Right cardiac atrium (tissue), 5 donors: ENCODE results near the gene YPEL1. TPM values are rescaled to one million over a fixed set of nuclear protein-coding genes. Genes with fewer than 3 reads are reported as not detected.
"Not testable (repeated sequence)": the region's sequence is repeated elsewhere in the genome, so short reads cannot be mapped to it uniquely, and the experiment has no call there.

Experiments
- ATAC-seq, 2 donors: fragments of 200-7000 bp; cut with Tn5 transposase; one replicate each; pipeline versions ENCODE4 v1.8.0 to v1.9.1; 2020; ENCODE audit warnings: moderate library complexity in 2 of 2, mild to moderate bottlenecking in 1 of 2
- DNase-seq, 3 donors: peaks; one replicate each; pipeline ENCODE4 v3.0.0-alpha.2; 2020
- H3K27ac ChIP-seq: one replicate; pipeline ENCODE4 v1.5.1; 2013; ENCODE audit warnings: mild to moderate bottlenecking, low read length, control low read depth, moderate library complexity
- H3K27me3 ChIP-seq: one replicate; pipeline ENCODE4 v1.6.1; 2013; ENCODE audit not compliant: control insufficient read depth, insufficient read depth
- H3K4me1 ChIP-seq: one replicate; pipeline ENCODE4 v1.6.1; 2013; ENCODE audit warnings: low read length; ENCODE audit not compliant: control insufficient read depth, insufficient read depth
- H3K4me3 ChIP-seq: one replicate; pipeline ENCODE4 v1.5.1; 2013; ENCODE audit warnings: low read length, control low read depth
- H3K9me3 ChIP-seq: one replicate; pipeline ENCODE4 v1.6.1; 2013; ENCODE audit warnings: low read length; ENCODE audit not compliant: control insufficient read depth
- WGBS: extraction: QIAGEN DNeasy Blood & Tissue Kit; methylation state at CpG from one replicate; pipeline ENCODE4 v1.1.7; 2013; 5-methylcytosine and 5-hydroxymethylcytosine counted together
- intact Hi-C, 4 donors: fragments of 100-400 bp; cut with DNase I; formaldehyde crosslinking; loops; one replicate each; pipeline versions ENCODE4 v1.11.0 to v1.14.0; 2022 to 2023
- polyA plus RNA-seq: library from polyadenylated mRNA; stranded (reverse); fragments of 200-250 nt; gene quantifications from one replicate; pipeline ENCODE4 v1.2.3, GENCODE V29; 2013
- total RNA-seq, 4 donors: library from RNA; stranded (reverse); fragmentation: NEBNext Ultra II Directional; extraction: Animal tissue kit (Norgen Biotek cat#: 25700); gene quantifications; one replicate each; pipeline ENCODE4 v1.2.1, GENCODE V29; 2021
- donor health status: healthy with polysubstance abuse.
- donor health status: DM: no; HTN: yes; CAD: no.
- donor health status: DM: no; HTN: no; CAD: no.
- donor health status: DM: no; HTN: yes; CAD: no; lungs with severe emphysema.
- donor health status: DM: yes; HTN: yes; CAD: no.

YPEL1 gene
- total and polyA plus RNA-seq, 5 donors, result 4.1 to 12.5 (median 5.4) TPM

GRCh38 chr22:21680830-21681565 lies 54.6 kb downstream of the YPEL1 start:
- 92% methylated on average over 21 of the region's 21 CpGs for WGBS
- H3K4me1 ChIP-seq, result no peaks in the 10 kb centered on the region
- intact Hi-C loops, result no loop called here
- H3K4me3 ChIP-seq, result no peak overlapping the region
- no peaks in the 10 kb centered on the region for H3K9me3 ChIP-seq
- H3K27me3 ChIP-seq, result no peaks in the 10 kb centered on the region
- no peak overlapping the region for H3K27ac ChIP-seq
- ATAC-seq (peak in 1 of 2 donors; percentile 19), DNase-seq (peak in 1 of 3 donors; percentile 2)

DNA sequence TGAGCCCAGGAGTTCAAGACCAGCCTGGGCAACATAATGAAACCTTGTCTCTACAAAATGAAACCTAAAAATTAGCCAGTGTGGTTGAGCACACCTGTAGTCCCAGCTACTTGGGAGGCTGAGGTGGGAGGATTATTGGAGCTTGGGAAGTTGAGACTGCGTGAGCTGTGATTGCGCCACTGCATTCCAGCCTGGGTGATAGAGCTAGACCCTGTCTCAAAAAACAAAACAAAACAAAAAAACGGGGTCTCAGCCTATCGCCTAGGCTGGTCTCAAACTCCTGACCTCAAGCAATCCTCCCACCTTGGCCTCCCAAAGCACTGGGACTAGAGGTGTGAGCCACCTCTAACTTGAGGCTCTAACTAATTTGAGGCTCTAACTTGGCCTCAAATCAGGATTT lies 56.2 kb downstream of the YPEL1 start:
- 78% methylated on average over 4 of the region's 4 CpGs for WGBS

DNA sequence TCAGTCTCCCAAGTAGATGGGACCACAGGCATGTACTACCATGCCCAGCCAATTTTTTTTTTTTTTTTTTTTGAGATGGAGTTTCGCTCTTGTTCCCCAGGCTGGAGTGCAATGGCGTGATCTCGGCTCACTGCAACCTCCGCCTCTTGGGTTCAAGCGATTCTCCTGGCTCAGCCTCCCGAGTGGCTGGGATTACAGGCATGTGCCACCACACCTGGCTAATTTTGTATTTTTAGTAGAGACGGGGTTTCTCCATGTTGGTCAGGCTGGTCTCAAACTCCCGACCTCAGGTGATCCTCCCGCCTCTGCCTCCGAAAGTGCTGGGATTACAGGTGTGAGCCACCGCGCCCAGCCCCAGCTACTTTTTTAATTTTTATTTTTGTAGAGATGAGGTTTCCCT lies 56.8 kb downstream of the YPEL1 start:
- H3K27me3 ChIP-seq, ATAC-seq, intact Hi-C loops, H3K27ac ChIP-seq, H3K4me3 ChIP-seq, H3K9me3 ChIP-seq, H3K4me1 ChIP-seq: not testable (repeated sequence)
- WGBS, result 96% methylated on average over 12 of the region's 12 CpGs
- DNase-seq, result peak in 1 of 3 donors; percentile 12

More for the DNA sequence above, 56.2 kb downstream of the YPEL1 start:
- no peaks in the 10 kb centered on the region for H3K9me3 ChIP-seq
- no peak overlapping the region for H3K27ac ChIP-seq
- intact Hi-C loops, result no loop called here
- H3K4me3 ChIP-seq, result no peak overlapping the region
- H3K4me1 ChIP-seq, result no peaks in the 10 kb centered on the region
- no peaks in the 10 kb centered on the region for H3K27me3 ChIP-seq
- ATAC-seq, result no peak
- DNase-seq, result no peak

DNA sequence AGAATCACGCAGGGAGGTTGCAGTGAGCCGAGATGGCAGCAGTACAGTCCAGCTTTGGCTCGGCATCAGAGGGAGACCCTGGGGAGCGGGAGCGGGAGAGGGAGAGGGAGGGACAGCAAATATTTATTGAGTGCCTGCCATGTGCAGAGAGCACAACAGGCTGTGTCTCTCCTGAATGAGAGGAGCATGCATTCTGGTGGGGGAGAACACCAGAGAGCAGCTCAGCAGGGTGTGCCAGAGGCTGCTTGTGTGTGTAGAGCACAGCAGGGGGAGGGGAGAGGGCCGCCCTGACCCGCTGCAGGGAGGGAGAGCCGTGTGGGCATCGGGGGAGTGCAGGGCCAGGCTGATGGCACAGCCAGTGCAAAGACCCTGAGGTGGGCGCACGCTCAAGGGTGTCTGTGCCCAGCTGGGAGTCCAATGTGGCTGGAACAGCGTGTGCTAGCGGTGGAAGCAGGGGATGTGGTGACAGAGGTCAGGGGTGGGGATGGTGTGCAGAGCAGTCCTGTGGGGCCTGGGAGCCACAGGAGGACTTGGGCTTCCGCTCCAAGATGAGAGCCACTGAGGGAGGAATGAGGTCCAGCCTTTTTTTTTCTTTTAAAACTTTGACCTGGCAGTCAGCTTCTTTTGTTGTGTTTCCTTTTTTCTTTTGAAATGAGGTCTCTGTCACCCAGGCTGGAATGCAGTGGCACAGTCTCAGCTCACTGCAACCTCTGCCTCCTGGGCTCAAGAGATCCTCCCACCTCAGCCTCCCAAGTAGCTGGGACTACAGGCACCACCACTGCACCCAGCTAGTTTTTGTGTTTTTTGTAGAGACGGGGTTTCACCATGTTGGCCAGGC lies 57.8 kb downstream of the YPEL1 start:
- WGBS, result 79% methylated on average over 15 of the region's 15 CpGs
- Histone ChIP-seq H3K4me3 (no peak overlapping the region), H3K27ac (no peak overlapping the region), H3K9me3 (no peaks in the 10 kb centered on the region), H3K4me1 (no peaks in the 10 kb centered on the region), H3K27me3 (no peaks in the 10 kb centered on the region)
- intact Hi-C loops, result no loop called here
- peak in 2 of 3 donors; percentile 66 to 76 for DNase-seq
- ATAC-seq, result peak in 1 of 2 donors; percentile 50

DNA sequence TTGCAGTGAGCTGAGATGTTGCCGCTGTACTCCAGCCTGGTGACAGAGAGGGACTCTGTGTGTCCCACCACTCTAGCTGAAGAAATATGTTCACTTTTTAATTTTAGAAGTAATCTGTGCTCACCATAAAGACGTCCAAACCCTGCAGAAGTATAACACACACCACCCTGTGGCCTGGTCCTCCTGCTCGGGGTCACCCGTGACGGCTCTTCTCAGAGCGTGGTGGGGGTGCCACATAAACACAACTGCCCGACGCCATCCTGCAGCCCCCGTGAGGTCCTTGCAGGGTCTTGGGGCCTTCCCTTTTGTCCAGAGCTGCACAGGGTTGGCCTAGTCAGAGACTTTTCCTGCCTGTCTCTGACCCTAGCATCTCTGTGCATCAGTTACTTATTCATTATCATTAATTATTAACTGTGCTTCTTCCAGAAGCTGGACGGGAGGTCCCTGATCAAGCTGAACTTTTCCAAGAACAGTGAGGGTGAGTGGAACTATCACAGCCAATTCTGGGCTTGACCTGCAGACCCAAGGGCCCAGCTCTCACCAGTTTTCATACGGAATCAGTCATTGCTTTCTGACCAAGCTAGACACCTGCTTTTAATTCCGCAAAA lies 60.9 kb downstream of the YPEL1 start:
- ATAC-seq (no peak), DNase-seq (peak in 1 of 3 donors; percentile 21)
- 95% methylated on average over 12 of the region's 12 CpGs for whole genome bisulfite sequencing
- Histone ChIP-seq H3K27me3 (no peaks in the 10 kb centered on the region), H3K4me3 (no peak overlapping the region), H3K4me1 (peaks cover 2% of the 10 kb centered on the region), H3K27ac (no peak overlapping the region), H3K9me3 (no peaks in the 10 kb centered on the region)
- intact Hi-C loops, result no loop called here

DNA sequence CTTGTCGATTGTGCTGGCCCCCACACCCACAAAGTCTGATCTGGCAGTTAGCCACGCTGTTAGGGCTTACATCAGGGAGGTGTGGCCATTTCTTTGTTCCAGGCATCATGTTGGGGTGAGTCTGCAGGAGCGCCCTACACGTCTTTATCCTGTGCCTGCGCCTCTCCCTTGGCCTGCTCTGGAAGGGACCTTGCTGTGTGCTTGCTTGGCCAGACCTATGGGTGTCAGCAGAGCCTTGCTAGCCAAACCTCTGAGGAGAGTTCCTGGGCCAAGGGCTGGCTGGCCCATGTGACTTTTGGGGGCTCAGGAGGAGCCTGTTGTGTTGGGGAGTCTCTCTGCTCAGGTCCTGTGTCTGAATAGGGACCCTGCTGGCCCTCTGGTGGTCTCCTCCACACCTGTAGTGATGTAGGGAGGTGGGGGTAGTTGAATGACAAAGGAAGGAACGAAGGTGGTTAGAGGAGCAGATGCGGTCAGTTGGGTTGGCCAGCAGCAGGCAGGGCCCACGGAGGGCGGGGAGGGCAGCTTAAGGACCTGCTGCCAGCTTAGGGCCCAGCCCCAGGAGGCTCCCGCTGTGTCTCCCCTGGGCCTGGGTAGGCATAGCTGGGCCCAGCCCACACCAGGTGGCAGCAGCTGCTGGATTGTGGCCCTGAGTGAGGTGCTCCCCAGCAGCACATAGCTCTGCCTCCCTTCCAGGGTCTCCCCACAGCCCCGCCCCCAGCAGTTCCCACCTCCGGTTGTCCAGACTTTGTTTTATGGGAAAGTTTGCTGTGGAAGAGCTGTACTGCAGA lies 61.9 kb downstream of the YPEL1 start:
- WGBS, result 91% methylated on average over 12 of the region's 12 CpGs
- Histone ChIP-seq H3K9me3 (no peaks in the 10 kb centered on the region), H3K27me3 (no peaks in the 10 kb centered on the region), H3K27ac (no peak overlapping the region), H3K4me3 (no peak overlapping the region), H3K4me1 (peaks cover 2% of the 10 kb centered on the region)
- intact Hi-C loops, result no loop called here
- peak; percentile 8 for ATAC-seq
- peak in 1 of 3 donors; percentile 21 for DNase-seq

DNA sequence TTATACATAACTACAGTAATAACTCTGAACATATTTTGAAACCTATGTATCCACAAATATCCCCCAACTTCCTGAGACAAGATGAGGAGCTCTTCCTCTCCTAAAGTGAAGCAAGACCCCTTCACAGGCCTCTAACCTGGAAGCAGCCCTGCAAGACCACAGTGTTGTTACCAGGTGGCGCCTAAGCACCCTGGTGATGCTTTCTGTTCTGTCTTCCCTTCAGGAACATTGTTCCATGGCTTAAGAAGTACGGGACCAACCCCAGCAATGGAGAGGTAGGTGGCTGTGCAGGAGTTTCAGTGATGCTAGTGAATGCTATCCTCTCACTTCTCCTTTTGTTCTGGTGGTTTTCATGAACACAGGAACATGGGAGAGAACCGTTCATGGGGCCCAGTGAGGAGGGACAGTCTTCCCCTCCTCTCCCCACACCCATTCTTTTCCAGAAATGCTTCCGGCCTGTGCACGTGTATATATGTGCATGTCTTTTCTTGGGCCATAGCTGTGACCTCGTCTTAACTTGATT lies 63.4 kb downstream of the YPEL1 start:
- 77% methylated on average over 6 of the region's 6 CpGs for WGBS
- intact Hi-C loops, result no loop called here
- no peak for ATAC-seq
- no peak for DNase-seq
- Histone ChIP-seq H3K4me1 (peaks cover 2% of the 10 kb centered on the region), H3K27ac (no peak overlapping the region), H3K27me3 (no peaks in the 10 kb centered on the region), H3K9me3 (no peaks in the 10 kb centered on the region), H3K4me3 (no peak overlapping the region)

DNA sequence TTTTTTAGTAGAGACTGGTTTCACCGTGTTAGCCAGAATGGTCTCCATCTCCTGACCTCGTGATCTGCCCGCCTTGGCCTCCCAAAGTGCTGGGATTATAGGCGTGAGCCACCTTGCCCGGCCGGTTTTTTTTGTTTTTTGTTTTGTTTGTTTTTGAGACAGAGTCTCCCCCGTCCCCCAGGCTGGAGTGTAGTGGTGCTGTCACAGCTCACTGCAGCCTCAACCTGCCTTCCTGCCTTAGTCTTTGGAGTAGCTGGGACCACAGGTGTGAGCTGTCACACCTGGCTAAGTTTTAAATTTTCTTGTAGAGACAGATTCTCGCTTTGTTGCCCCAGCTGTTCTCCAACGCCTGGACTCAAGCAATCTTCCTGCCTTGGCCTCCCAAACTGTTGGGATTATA lies 66.6 kb downstream of the YPEL1 start:
- H3K27me3 ChIP-seq, result no peaks in the 10 kb centered on the region
- peaks cover 2% of the 10 kb centered on the region for H3K4me1 ChIP-seq
- no peak for ATAC-seq
- H3K4me3 ChIP-seq, result no peak overlapping the region
- H3K9me3 ChIP-seq, result no peaks in the 10 kb centered on the region
- WGBS, result 92% methylated on average over 9 of the region's 9 CpGs
- intact Hi-C loops, result no loop called here
- DNase-seq, result peak in 2 of 3 donors; percentile 9 to 27
- H3K27ac ChIP-seq, result no peak overlapping the region

- H3K4me3 ChIP-seq, result peak overlapping the region; percentile 87
- WGBS, result 56% methylated on average over 16 of the region's 16 CpGs
- no peaks in the 10 kb centered on the region for H3K27me3 ChIP-seq
- no peak overlapping the region for H3K27ac ChIP-seq
- DNase-seq (peak in 1 of 3 donors; percentile 23), ATAC-seq (no peak)
- H3K9me3 ChIP-seq, result no peaks in the 10 kb centered on the region
- intact Hi-C loops, result no loop called here
- no peaks in the 10 kb centered on the region for H3K4me1 ChIP-seq
These were observed 68.8 kb downstream of the YPEL1 start for GRCh38 chr22:21666786-21667185.

GRCh38 chr22:21665047-21665851 lies 70.3 kb downstream of the YPEL1 start:
- peak overlapping the region; percentile 87 for H3K4me3 ChIP-seq
- intact Hi-C loops, result no loop called here
- peak overlapping the region; percentile 100 for H3K27ac ChIP-seq
- DNase-seq (peak in 1 of 3 donors; percentile 52), ATAC-seq (no peak)
- no peaks in the 10 kb centered on the region for H3K27me3 ChIP-seq
- no peaks in the 10 kb centered on the region for H3K9me3 ChIP-seq
- 76% methylated on average over 26 of the region's 26 CpGs for WGBS
- H3K4me1 ChIP-seq, result no peaks in the 10 kb centered on the region
